GM23338 (cell line): ENCODE measurements around the gene ROCK1.

Experiments
- CTCF ChIP-seq, 2 experiments: fragments of 200-600 bp in 1 of 2; sonication (generic) in 1 of 2; conservative IDR thresholded peaks; 2 replicates each; pipeline versions ENCODE4 v1.5.1 to v1.6.1; 2016 to 2017; ENCODE audit warnings: antibody characterized with exemption in 2 of 2, low read depth in 2 of 2, mild to moderate bottlenecking in 2 of 2, moderate library complexity in 1 of 2
- EZH2 ChIP-seq: fragments of 200-600 bp; sonication (generic); IDR thresholded peaks from one replicate; pipeline ENCODE4 v1.8.0; 2017; ENCODE audit warnings: antibody characterized with exemption, mild to moderate bottlenecking, low read depth; ENCODE audit not compliant: unreplicated experiment
- EZH2phosphoT487 ChIP-seq: fragments of 200-600 bp; sonication (generic); IDR thresholded peaks from one replicate; pipeline ENCODE4 v1.8.1; 2018; ENCODE audit warnings: antibody characterized with exemption; ENCODE audit not compliant: unreplicated experiment
- JUNB ChIP-seq: IDR thresholded peaks from one replicate; pipeline ENCODE4 v1.6.1; 2016; ENCODE audit warnings: antibody characterized with exemption; ENCODE audit not compliant: unreplicated experiment

- no peak for TF ChIP-seq JUNB
- no peak for TF ChIP-seq EZH2phosphoT487
- TF ChIP-seq EZH2, result no peak
- TF ChIP-seq CTCF (conservative IDR thresholded peaks at IDR 0.05; ENCODE audit: low read depth in 2 of 2), result no peak
These were observed 55.1 kb downstream of the ROCK1 start for GRCh38 chr18:21056545-21056944.
